K562 (cell line): ENCODE measurements around the gene PRDM4. TPM values are rescaled to one million over a fixed set of nuclear protein-coding genes. Genes with fewer than 3 reads are reported as not detected.

Source experiments
- ATAC-seq: fragments of 200-7000 bp; cut with Tn5 transposase; 3 replicates; pipeline ENCODE4 v1.9.1; 2020; ENCODE audit warnings: moderate library complexity
- BruUV-seq: library from RNA; stranded (reverse); fragments of 400-500 nt; replicated peaks from 2 replicates; lab custom pipeline; 2021; lab: Mats Ljungman, UMichigan
- CTCF ChIA-PET: fragments of 300-600 bp; formaldehyde crosslinking; extraction: SDS; loops from one replicate; lab custom pipeline; 2021; ENCODE audit warnings: low intra/inter-chr PET ratio; lab: Yijun Ruan, JAX
- POLR2A ChIA-PET: fragments of 300-600, 350-650 bp; sonication (Branson Sonifier 250); formaldehyde crosslinking; extraction: SDS; loops from one replicate; lab custom pipeline; 2021; ENCODE audit warnings: antibody characterized with exemption, inconsistent platforms; lab: Yijun Ruan, JAX
- DNase-seq, 4 experiments: peaks; one replicate each; pipeline versions ENCODE4 v3.0.0 to v3.0.0-alpha.2; 2011 to 2018; ENCODE audit warnings: low spot score in 3 of 4, mixed read lengths in 3 of 4; ENCODE audit errors: extremely low read depth in 1 of 4
- FAIRE-seq: peaks from 2 replicates; lab custom pipeline; 2011; peaks lifted over from hg19 to GRCh38; lab: Jason Lieb, UNC
- H2AFZ ChIP-seq: 2 replicates; pipeline ENCODE4 v1.6.0; 2011; ENCODE audit warnings: low read depth, low read length, control low read depth, inconsistent platforms
- H3K27ac ChIP-seq: fragments of 200-600 bp; 3 replicates; pipeline ENCODE4 v1.8.0; 2011; ENCODE audit warnings: low read depth, mild to moderate bottlenecking, control low read depth, inconsistent platforms, low read length, moderate library complexity, mixed read lengths; ENCODE audit errors: extremely low read depth
- H3K27me3 ChIP-seq, 2 experiments: fragments of 300-600 bp in 1 of 2; 2 replicates in 1 of 2; 3 replicates in 1 of 2; pipeline versions ENCODE4 v1.6.0 to v1.8.0; 2011; ENCODE audit warnings: inconsistent platforms in 2 of 2, low read length in 2 of 2, mild to moderate bottlenecking in 1 of 2, mixed read lengths in 1 of 2, moderate library complexity in 1 of 2; ENCODE audit not compliant: control insufficient read depth in 2 of 2, insufficient read depth in 2 of 2
- H3K36me3 ChIP-seq: fragments of 300-600 bp; 3 replicates; pipeline ENCODE4 v1.8.0; 2011; ENCODE audit warnings: mild to moderate bottlenecking, low read length, inconsistent platforms; ENCODE audit not compliant: control insufficient read depth, insufficient read depth
- H3K4me1 ChIP-seq, 2 experiments: fragments of 200-600 bp in 1 of 2; replicated peaks in 1 of 2; 2 replicates in 1 of 2; 3 replicates in 1 of 2; pipeline versions ENCODE4 v1.5.1 to v1.8.0; 2011; ENCODE audit warnings: inconsistent platforms in 2 of 2, low read length in 2 of 2, mild to moderate bottlenecking in 1 of 2, mixed read lengths in 1 of 2, moderate library complexity in 1 of 2; ENCODE audit not compliant: control insufficient read depth in 2 of 2, insufficient read depth in 2 of 2
- H3K4me2 ChIP-seq: 2 replicates; pipeline ENCODE4 v1.6.1; 2011; ENCODE audit warnings: low read length, control low read depth, inconsistent platforms, mixed read lengths; ENCODE audit not compliant: insufficient read depth
- H3K4me3 ChIP-seq: fragments of 200-600 bp; sonication (generic), shearing (Covaris generic); 2 replicates; pipeline ENCODE4 v1.5.1; 2016; ENCODE audit warnings: control low read depth, inconsistent platforms
- H3K79me2 ChIP-seq: fragments of 200-600 bp; 3 replicates; pipeline ENCODE4 v1.8.0; 2011; ENCODE audit warnings: low read length, inconsistent platforms; ENCODE audit not compliant: control insufficient read depth, insufficient read depth
- H3K9ac ChIP-seq, 2 experiments: 2 replicates each; pipeline versions ENCODE4 v1.6.0 to v1.6.1; 2011; ENCODE audit warnings: low read depth in 2 of 2, low read length in 2 of 2, control low read depth in 1 of 2, inconsistent platforms in 1 of 2, mild to moderate bottlenecking in 1 of 2, mixed read lengths in 1 of 2; ENCODE audit not compliant: insufficient read depth in 1 of 2
- H3K9me1 ChIP-seq: one replicate; pipeline ENCODE4 v1.6.0; 2011; ENCODE audit warnings: inconsistent platforms, mild to moderate bottlenecking, low read length, moderate library complexity; ENCODE audit not compliant: control insufficient read depth, insufficient read depth
- H3K9me3 ChIP-seq: replicated peaks from 2 replicates; pipeline ENCODE4 v1.5.1; 2011; ENCODE audit warnings: low read depth, low read length, inconsistent platforms; ENCODE audit not compliant: control insufficient read depth, insufficient read depth
- H4K20me1 ChIP-seq: replicated peaks from 2 replicates; pipeline ENCODE4 v1.6.1; 2011; ENCODE audit warnings: low read length, inconsistent platforms, mixed read lengths; ENCODE audit not compliant: control insufficient read depth, insufficient read depth
- AFF1 ChIP-seq, 2 experiments: fragments of 450-650 bp; IDR thresholded peaks; 2 replicates each; pipeline ENCODE4 v1.6.1; 2018; ENCODE audit warnings: mild to moderate bottlenecking in 2 of 2, low read depth in 1 of 2; ENCODE audit not compliant: partially characterized antibody in 2 of 2
- ARHGAP35 ChIP-seq: fragments of 450-650 bp; IDR thresholded peaks from 2 replicates; pipeline ENCODE4 v1.6.1; 2018; ENCODE audit not compliant: partially characterized antibody
- ETV5 ChIP-seq: sonication (generic); formaldehyde crosslinking; IDR thresholded peaks from 2 replicates; pipeline ENCODE4 v1.4.0; 2020; ENCODE audit warnings: low read depth, mild to moderate bottlenecking, missing genetic modification reagents
- FOXA1 ChIP-seq: fragments of 450-650 bp; IDR thresholded peaks from 2 replicates; pipeline ENCODE4 v1.6.1; 2016; ENCODE audit warnings: mild to moderate bottlenecking, borderline replicate concordance
- KAT2B ChIP-seq: IDR thresholded peaks from one replicate; pipeline ENCODE4 v1.6.1; 2012; ENCODE audit warnings: low read depth, mild to moderate bottlenecking, control low read depth, inconsistent platforms, low read length, moderate library complexity
- KAT7 ChIP-seq: sonication (generic); formaldehyde crosslinking; IDR thresholded peaks from 2 replicates; pipeline ENCODE4 v1.8.0; 2022; ENCODE audit warnings: missing genetic modification reagents, mild to moderate bottlenecking, borderline replicate concordance
- MIER1 ChIP-seq: fragments of 450-650 bp; IDR thresholded peaks from 2 replicates; pipeline ENCODE4 v1.6.1; 2016; ENCODE audit warnings: antibody characterized with exemption, mild to moderate bottlenecking, low read depth
- PHTF2 ChIP-seq: fragments of 250-450 bp; sonication (Bioruptor Pico); IDR thresholded peaks from 2 replicates; pipeline ENCODE4 v1.5.0; 2021; ENCODE audit warnings: mild to moderate bottlenecking
- SUPT5H ChIP-seq: fragments of 450-650 bp; IDR thresholded peaks from 2 replicates; pipeline ENCODE4 v1.6.1; 2016
- TEAD4 ChIP-seq, 2 experiments: sonication (generic) in 1 of 2; formaldehyde crosslinking in 1 of 2; IDR thresholded peaks; 2 replicates each; pipeline versions ENCODE4 v1.6.1 to v1.8.0; 2012 to 2022; ENCODE audit warnings: borderline replicate concordance in 1 of 2, inconsistent platforms in 1 of 2, low read length in 1 of 2, mild to moderate bottlenecking in 1 of 2, missing genetic modification reagents in 1 of 2
- USF2 ChIP-seq: sonication (generic); formaldehyde crosslinking; IDR thresholded peaks from 2 replicates; pipeline ENCODE4 v1.5.0; 2020; ENCODE audit warnings: missing genetic modification reagents
- ZBED1 ChIP-seq: IDR thresholded peaks from 2 replicates; pipeline ENCODE4 v1.6.1; 2014
- ZNF253 ChIP-seq: fragments of 250-450 bp; sonication (Bioruptor Pico); conservative IDR thresholded peaks from 2 replicates; pipeline ENCODE4 v1.6.1; 2021; ENCODE audit warnings: mild to moderate bottlenecking
- ZNF583 ChIP-seq: fragments of 250-450 bp; sonication (Bioruptor Pico); IDR thresholded peaks from 2 replicates; pipeline ENCODE4 v1.4.0; 2020
- in situ Hi-C: fragments of 300-500 bp; cut with MboI; formaldehyde crosslinking; loops from 4 replicates; pipeline ENCODE4 v1.15.0; 2018; ENCODE audit warnings: inconsistent platforms, mixed read lengths
- intact Hi-C: fragments of 100-400 bp; cut with micrococcal nuclease; formaldehyde crosslinking; loops from 2 replicates; pipeline ENCODE4 v1.14.2; 2022
- polyA plus RNA-seq, 8 experiments: library from polyadenylated mRNA; depleted of rRNA in 4 of 8; stranded (reverse) in 5 of 8; unstranded in 3 of 8; fragments of >200 nt; fragmentation: Nextera tagmentation in 2 of 8; fragmentation: Illumina TruSeq in 1 of 8; extraction: Ambion mirVana in 2 of 8; extraction: Trizol in 1 of 8; gene quantifications; 2 replicates each; pipeline versions ENCODE4 v1.2.1 to v1.2.3, GENCODE V29; 2011 to 2014; ENCODE audit warnings: inconsistent platforms in 1 of 8, missing spikeins in 1 of 8
- total RNA-seq, 7 experiments: library from RNA; depleted of rRNA in 6 of 7; stranded (reverse); fragments of >200 nt in 6 of 7; fragmentation: Illumina TruSeq in 2 of 7; extraction: Trizol in 2 of 7; gene quantifications; 2 replicates each; pipeline versions ENCODE4 v1.2.1 to v1.2.3, GENCODE V29; 2011 to 2021; ENCODE audit warnings: low replicate concordance in 1 of 7
- TF ChIP-seq, protein P1 (sequence below): fragments of 250-450 bp; sonication (Bioruptor Pico); IDR thresholded peaks from 2 replicates; pipeline ENCODE4 v1.8.0; 2022; ENCODE audit warnings: inconsistent platforms, mild to moderate bottlenecking, moderate library complexity, borderline replicate concordance

The PRDM4 gene
- total and polyA plus RNA-seq, 9 of the 15 experiments (the other 6 are each of a cell fraction or from before 2014, with no cell fraction given): 5.9 to 26.0 (median 20.0) TPM

DNA sequence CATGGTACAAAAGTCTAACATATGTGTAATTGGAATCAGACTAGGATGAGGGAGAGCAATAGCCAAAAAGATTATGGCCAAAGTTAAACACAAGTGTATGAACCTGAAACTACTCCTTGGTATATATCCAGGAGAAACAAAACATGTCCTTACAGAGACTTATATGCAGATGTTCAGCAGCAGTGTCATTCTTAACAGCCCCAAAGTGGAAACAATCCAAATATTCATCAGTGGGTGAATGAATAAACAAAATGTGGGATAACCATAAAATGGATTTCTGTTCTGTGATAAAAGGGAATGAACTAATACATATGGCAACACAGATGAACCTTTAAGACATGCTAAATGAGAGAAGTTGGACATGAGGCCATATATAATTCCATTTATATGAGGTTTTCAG is 45.2 kb downstream of the PRDM4 start:
- Histone ChIP-seq H3K9me1 (no peaks in the 10 kb centered on the region), H3K9ac (no peak overlapping the region), H3K79me2 (no peaks in the 10 kb centered on the region), H3K36me3 (peaks cover 51% of the 10 kb centered on the region), H3K27ac (no peak overlapping the region), H2AFZ (no peak overlapping the region), H3K27me3 (no peaks in the 10 kb centered on the region), H3K9me3 (no peaks in the 10 kb centered on the region), H3K4me3 (no peak overlapping the region), H3K4me1 (no peaks in the 10 kb centered on the region), H3K4me2 (no peak overlapping the region), H4K20me1 (no peaks in the 10 kb centered on the region)
- ATAC-seq: no peak
- intact Hi-C loops: no loop called here
- no peak for DNase-seq
- no peak for FAIRE-seq
- in situ Hi-C loops: no loop called here
- ChIA-PET POLR2A (no interaction called here), CTCF (no interaction called here)
- TF ChIP-seq USF2: no peak
- no peak for TF ChIP-seq AFF1 (IDR thresholded peaks at IDR 0.05; ENCODE audit: low read depth in 1 of 2, partially characterized antibody in 2 of 2)
- TF ChIP-seq ETV5 (CRISPR knock-in tag): no peak
- TF ChIP-seq, protein P1, sequence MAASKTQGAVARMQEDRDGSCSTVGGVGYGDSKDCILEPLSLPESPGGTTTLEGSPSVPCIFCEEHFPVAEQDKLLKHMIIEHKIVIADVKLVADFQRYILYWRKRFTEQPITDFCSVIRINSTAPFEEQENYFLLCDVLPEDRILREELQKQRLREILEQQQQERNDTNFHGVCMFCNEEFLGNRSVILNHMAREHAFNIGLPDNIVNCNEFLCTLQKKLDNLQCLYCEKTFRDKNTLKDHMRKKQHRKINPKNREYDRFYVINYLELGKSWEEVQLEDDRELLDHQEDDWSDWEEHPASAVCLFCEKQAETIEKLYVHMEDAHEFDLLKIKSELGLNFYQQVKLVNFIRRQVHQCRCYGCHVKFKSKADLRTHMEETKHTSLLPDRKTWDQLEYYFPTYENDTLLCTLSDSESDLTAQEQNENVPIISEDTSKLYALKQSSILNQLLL: no peak
- TF ChIP-seq PHTF2 (CRISPR knock-in tag): no peak
- no peak for TF ChIP-seq KAT7
- no peak for TF ChIP-seq KAT2B
- TF ChIP-seq SUPT5H: no peak
- no peak for TF ChIP-seq MIER1
- TF ChIP-seq ZBED1: no peak
- TF ChIP-seq ARHGAP35: no peak
- no peak for TF ChIP-seq ZNF253
- TF ChIP-seq TEAD4 (IDR thresholded peaks at IDR 0.05; ENCODE audit: low read length): no peak
- no peak for TF ChIP-seq TEAD4 (CRISPR knock-in tag; IDR thresholded peaks at IDR 0.05; ENCODE audit: borderline replicate concordance)
- no peak for TF ChIP-seq ZNF583 (CRISPR knock-in tag)
- TF ChIP-seq FOXA1: no peak
- BruUV-seq: no TSS peak
